NCI-H146 treated with DMSO at 0.1 percent for 48 hours (cell line): Measurements from ENCODE around the gene LPAR6.
"Not testable (repeated sequence)": the region's sequence is repeated elsewhere in the genome, so short reads cannot be mapped to it uniquely, and the experiment has no call there.

Experiments used
- DNase-seq: peaks from one replicate; lab custom pipeline; 2025; ENCODE audit not compliant: unreplicated experiment; lab: John Stamatoyannopoulos, UW

Gene LPAR6

GRCh38 chr13:48412881-48413351 lies at the start of gene LPAR6:
LPAR6 (minus strand) TSS chr13:48413113; CDS start chr13:48412423, 690 bp downstream.
- peak; percentile 3 for DNase-seq

GRCh38 chr13:48457578-48458242 lies 44.8 kb upstream of the LPAR6 start:
- DNase-seq = no peak

- DNase-seq = no peak
Observed at GRCh38 chr13:48456546-48456945, 43.6 kb upstream of the LPAR6 start.

GRCh38 chr13:48451196-48451595 lies 38.3 kb upstream of the LPAR6 start:
- not testable (repeated sequence) for DNase-seq

GRCh38 chr13:48449656-48450055 lies 36.7 kb upstream of the LPAR6 start:
- DNase-seq = no peak

- no peak for DNase-seq
Observed at GRCh38 chr13:48448959-48449614, 36.2 kb upstream of the LPAR6 start.

GRCh38 chr13:48448285-48448958 lies 35.5 kb upstream of the LPAR6 start:
- no peak for DNase-seq

- DNase-seq = no peak
Observed at GRCh38 chr13:48446464-48446863, 33.6 kb upstream of the LPAR6 start.

- no peak for DNase-seq
Observed at GRCh38 chr13:48443442-48444208, 30.7 kb upstream of the LPAR6 start.

GRCh38 chr13:48437371-48437770 lies 24.5 kb upstream of the LPAR6 start:
- DNase-seq = no peak

GRCh38 chr13:48436661-48437288 lies 23.9 kb upstream of the LPAR6 start:
- DNase-seq = no peak

GRCh38 chr13:48434200-48434599 lies 21.3 kb upstream of the LPAR6 start:
- DNase-seq = no peak

GRCh38 chr13:48431987-48432615 lies 19.2 kb upstream of the LPAR6 start:
- DNase-seq = no peak

GRCh38 chr13:48431431-48431830 lies 18.5 kb upstream of the LPAR6 start:
- no peak for DNase-seq

- DNase-seq = no peak
Observed at GRCh38 chr13:48429886-48430285, 17.0 kb upstream of the LPAR6 start.

GRCh38 chr13:48429036-48429435 lies 16.1 kb upstream of the LPAR6 start:
- no peak for DNase-seq

- DNase-seq = not testable (repeated sequence)
Observed at GRCh38 chr13:48426755-48427298, 13.9 kb upstream of the LPAR6 start.

- DNase-seq = no peak
Observed at GRCh38 chr13:48426052-48426451, 13.1 kb upstream of the LPAR6 start.

- DNase-seq = no peak
Observed at GRCh38 chr13:48424212-48424611, 11.3 kb upstream of the LPAR6 start.

GRCh38 chr13:48422003-48422402 lies 9.1 kb upstream of the LPAR6 start:
- DNase-seq = not testable (repeated sequence)
